Fibroblast of lung (primary cell): Measurements from ENCODE around the gene SEC24D.

Experiments
- EZH2 ChIP-seq: IDR thresholded peaks from 2 replicates; pipeline ENCODE4 v1.5.1; 2012; ENCODE audit warnings: low read length, control low read depth, mild to moderate bottlenecking; ENCODE audit errors: missing control alignments
- TF ChIP-seq, protein P1 (sequence below), 2 donors: IDR thresholded peaks in 1 of 2; conservative IDR thresholded peaks in 1 of 2; 1 replicate in 1 of 2; 2 replicates in 1 of 2; pipeline ENCODE4 v1.5.1; 2011 to 2012; ENCODE audit warnings: low read length in 2 of 2, control low read depth in 1 of 2, inconsistent platforms in 1 of 2, low read depth in 1 of 2, mild to moderate bottlenecking in 1 of 2

DNA sequence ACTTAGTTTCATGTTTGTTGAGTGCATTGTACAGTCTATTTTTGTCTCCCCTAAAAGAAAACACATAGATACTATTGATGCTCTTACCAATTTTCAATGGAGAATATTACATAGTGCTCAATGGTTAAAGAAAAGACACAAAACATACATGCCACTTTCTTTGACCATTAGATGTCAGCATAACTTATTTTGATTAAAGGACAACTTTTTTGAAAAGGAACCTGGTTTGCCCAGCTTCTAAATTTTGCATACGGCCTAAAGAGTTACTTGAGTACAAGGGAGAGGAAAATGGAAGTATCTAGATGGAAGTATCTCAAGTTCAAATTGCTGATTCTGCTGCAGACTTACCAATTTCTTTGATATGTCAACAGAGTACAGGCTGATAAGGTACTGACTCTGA lies 82.2 kb downstream of the SEC24D start:
- TF ChIP-seq, protein P1, sequence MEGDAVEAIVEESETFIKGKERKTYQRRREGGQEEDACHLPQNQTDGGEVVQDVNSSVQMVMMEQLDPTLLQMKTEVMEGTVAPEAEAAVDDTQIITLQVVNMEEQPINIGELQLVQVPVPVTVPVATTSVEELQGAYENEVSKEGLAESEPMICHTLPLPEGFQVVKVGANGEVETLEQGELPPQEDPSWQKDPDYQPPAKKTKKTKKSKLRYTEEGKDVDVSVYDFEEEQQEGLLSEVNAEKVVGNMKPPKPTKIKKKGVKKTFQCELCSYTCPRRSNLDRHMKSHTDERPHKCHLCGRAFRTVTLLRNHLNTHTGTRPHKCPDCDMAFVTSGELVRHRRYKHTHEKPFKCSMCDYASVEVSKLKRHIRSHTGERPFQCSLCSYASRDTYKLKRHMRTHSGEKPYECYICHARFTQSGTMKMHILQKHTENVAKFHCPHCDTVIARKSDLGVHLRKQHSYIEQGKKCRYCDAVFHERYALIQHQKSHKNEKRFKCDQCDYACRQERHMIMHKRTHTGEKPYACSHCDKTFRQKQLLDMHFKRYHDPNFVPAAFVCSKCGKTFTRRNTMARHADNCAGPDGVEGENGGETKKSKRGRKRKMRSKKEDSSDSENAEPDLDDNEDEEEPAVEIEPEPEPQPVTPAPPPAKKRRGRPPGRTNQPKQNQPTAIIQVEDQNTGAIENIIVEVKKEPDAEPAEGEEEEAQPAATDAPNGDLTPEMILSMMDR (conservative IDR thresholded peaks at IDR 0.05 in 1 of 2, IDR thresholded peaks at IDR 0.05 in 1 of 2; ENCODE audit: low read depth in 1 of 2, low read length in 2 of 2): peak in 1 of 2 donors; percentile 1
- no peak for TF ChIP-seq EZH2
